NCI-H2081 (cell line): Measurements from ENCODE around the gene TASP1.
"Not testable (repeated sequence)": the region's sequence is repeated elsewhere in the genome, so short reads cannot be mapped to it uniquely, and the experiment has no call there.

ENCODE experiments used
- DNase-seq, 2 experiments: peaks; one replicate each; lab custom pipeline; 2025; lab: John Stamatoyannopoulos, UW

Gene TASP1, protein sequence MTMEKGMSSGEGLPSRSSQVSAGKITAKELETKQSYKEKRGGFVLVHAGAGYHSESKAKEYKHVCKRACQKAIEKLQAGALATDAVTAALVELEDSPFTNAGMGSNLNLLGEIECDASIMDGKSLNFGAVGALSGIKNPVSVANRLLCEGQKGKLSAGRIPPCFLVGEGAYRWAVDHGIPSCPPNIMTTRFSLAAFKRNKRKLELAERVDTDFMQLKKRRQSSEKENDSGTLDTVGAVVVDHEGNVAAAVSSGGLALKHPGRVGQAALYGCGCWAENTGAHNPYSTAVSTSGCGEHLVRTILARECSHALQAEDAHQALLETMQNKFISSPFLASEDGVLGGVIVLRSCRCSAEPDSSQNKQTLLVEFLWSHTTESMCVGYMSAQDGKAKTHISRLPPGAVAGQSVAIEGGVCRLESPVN

DNA sequence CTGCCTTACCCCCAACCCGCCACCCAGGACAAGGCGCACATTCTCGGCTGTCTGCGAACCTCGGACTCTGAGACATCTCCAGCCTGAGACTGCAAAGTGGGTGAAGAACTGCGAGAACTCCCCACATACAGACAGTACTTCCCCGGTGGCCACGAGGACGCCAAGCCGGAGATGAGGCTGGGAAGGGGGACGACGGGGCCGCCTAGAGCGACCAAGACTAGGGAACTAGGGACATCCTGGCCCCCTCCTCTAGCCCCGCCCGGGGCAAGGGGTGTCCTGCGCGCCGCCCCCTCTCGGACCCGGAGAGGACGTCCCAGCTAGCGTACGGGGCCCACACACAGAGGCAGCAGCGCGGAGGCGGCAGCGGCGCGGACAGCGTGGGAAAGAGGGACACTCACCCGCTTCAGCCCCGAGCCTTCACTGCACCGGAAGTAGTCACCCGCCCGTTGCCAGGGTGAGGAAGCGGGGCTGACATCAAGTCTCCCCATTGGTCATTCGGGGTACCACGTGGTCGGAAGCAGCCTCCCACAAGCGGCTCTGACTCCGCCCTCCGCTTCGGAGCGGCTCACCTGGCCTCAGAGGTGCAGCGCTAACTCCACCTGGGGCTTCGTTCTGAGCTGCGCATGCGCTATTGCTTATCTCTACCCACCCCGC is at the start of gene TASP1:
Gene TASP1, minus strand, starts transcription at position 437 of the 654 bp plus-strand sequence. CDS start 8,854 bp downstream, outside the sequence.
- DNase-seq: peak; percentile 99

DNA sequence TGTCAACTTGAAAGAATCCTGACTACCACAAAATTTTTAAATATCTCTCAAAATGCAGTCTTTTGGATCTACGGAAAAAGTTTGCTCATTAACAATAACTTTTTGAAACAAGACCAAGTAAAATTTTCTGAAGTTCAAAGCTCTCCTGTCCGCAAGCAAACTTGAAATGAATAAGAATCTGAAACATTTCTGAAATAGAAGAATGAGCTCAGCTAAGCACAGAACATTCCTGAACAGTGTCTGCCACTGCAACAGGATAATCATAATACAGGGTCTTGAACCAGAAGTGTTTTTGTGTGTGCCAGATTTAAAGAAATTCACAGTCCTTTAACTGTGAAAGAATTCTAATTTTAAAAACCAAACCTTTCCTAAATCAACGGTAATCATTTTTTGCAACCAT is 49.1 kb upstream of the TASP1 start:
- DNase-seq: no peak

DNA sequence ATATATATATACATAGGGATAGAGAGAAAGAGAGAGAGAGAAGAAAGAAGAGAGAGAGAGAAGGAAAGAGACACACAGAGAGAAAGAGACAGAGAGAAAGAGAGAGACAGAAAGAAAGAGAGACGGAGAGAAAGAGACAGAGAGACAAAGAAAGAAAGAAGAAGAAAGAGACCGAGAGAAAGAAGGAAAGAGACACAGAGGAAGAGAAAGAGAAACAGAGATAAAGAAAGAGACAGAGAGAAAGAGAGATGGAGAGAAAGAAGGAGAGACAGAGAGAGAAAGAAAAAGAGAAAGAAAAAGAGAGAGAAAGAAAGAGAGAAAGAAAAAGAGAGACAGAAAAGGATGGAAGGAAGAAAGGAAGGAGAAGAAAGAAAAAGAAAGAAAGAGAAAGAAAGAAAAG is 46.9 kb upstream of the TASP1 start:
- no peak for DNase-seq

DNA sequence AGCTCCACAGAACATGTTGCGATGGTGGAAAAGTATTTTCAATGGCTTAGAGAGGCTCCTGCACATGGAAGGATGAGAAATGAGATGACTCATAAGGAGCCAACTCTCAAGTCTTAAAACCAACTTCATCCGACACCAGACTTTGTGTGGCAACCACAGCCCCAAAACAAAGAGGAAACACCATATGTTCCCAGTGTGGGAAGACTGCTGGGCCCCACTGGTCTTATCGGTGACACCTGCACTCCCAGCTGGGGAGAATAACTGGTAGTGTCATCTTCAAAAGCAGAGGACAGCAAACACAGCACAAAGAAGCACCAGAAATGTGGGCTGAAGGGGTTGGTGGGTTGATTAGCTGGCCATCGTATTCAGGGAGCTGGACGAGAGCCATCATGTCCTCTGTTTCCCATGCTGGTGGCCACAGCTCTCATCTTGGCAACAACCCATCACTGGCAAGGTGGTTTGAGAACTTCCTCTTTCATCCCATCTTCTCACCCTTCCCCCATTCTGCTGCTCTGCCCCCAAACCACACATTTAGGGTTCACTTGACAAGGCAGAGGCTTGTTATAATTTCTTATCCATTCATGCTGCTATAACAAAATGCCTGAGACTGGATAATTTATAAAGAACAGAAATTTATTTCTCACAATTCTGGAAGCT is 46.0 kb upstream of the TASP1 start:
- no peak for DNase-seq

DNA sequence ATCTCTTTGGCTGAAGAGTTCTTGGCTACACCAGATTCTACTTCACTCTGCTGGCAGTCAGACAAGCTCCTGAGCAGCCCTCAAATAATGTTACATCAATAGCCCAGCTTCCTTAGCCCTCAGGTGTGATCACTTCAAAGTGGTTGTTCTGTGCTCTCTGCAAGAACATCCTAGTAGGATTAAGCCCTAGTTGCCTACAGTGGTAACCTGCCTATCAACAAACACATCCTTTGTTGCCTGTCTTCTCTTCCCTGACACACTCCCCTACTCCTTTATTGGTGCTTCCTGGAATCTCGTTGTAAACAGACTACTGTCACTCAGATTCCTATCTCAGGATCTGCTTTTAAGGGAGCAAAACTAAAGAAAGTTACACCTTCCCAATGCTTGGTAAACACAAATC is 45.1 kb upstream of the TASP1 start:
- DNase-seq: no peak

DNA sequence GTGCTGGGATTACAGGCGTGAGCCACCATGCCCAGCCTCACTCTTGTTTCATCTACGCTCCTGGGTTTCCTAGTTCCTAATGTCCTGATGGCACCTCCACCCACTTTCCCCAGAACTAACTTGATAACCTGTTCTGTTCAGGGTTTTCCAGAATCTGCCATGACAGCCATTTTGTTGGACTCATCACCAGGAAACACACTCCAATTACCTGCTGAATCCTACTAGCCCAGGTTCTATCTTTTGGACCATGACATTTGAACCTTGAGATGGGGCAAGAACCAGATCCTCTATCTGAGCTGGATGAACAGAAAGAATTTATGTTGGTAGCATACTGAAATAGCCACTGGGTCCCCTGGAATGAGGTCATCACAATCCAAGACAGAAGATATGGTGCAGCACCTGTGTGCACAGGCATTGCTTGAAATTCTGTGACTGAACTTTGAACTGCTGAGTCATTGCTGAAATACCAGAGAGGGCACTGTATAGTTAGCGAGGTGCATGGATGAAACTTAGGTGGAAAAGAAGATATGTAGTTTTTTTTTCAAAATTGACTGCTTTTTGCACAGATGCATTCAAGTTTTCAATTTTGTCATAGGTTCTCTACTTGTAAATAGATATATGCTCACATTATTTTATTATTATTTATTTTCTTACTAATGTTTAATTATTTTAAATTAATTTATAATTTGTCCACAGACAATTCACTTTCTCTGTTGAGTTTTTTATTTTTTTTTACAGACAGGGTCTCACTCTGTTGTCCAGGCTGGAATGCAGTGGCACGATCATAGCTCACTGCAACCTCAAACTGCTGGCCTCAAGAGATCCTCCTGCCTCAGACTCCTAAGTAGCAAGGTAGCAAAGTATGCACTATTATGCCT is 42.8 kb upstream of the TASP1 start:
- DNase-seq: no peak

DNA sequence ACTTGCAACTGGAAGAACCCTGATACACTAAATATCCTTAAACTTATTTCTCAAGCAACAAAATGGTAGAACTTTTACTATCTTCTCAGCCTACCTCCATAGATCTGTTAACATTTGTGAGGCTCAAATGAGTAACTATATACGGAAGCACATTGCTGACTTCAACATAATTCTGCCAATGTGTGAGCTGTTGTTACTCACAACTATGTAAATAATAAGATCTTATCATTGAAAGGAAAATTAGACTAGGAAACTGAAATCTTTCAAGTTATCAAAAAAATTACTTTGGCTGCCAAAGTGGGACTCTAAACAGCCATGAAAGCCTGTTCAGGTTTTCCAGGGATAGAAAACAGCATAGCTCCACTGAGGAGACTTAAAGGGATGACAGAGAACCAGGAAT is 40.2 kb upstream of the TASP1 start:
- DNase-seq: no peak

DNA sequence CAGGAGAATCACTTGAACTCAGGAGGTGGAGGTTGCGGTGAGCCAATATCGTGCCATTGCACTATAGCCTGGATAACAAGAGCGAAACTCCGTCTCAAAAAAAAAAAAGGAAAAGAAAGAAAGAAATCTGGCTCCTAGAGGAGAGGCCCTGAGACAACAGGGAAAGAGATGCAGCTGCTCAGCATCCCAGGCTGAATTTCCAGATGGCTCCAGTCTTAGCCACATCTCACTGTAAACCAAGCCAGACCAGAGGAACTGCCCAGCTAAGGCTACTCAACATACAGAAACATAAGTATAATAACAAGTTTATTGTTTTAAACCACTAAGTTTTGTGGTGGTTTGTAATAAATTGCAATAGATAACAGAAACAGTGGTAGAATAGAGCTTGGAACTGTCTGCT is 38.5 kb upstream of the TASP1 start:
- no peak for DNase-seq

DNA sequence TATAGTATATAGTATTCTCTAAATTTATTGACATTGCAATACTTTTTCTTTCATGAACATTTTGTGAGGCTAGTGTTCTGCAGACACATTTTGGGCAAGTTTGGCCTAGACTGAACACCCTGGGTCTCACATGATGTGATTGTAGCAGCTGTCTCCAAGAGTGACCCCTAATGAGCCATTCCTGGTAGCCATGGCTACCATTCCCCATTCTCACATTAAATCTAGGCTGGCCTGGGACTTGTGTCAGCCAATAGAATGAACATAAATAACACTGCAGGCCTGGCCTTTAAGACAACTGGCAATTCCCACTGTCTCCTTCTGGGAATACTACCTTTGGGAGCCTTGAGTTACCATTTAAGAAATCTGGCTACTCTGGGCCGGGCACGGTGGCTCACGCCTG is 38.0 kb upstream of the TASP1 start:
- DNase-seq: no peak

DNA sequence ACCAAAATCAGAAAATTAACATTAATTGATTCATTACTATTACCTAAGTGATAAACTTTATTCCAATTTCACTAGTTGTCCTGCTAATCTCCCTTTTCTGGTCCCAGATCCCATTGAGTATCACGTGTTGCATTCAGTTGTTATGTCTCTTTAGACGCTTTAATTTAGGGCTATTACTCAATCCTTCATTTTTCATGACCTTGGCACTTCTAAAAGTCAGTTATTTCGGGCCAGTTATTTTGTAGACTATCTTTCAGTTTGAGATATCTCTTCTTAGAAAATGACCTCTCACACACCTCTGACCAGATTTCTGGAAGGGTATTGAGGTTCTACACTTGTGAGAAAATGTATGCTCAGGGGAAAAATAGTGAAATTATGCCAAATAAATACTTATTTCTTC is 34.0 kb upstream of the TASP1 start:
- DNase-seq: no peak

DNA sequence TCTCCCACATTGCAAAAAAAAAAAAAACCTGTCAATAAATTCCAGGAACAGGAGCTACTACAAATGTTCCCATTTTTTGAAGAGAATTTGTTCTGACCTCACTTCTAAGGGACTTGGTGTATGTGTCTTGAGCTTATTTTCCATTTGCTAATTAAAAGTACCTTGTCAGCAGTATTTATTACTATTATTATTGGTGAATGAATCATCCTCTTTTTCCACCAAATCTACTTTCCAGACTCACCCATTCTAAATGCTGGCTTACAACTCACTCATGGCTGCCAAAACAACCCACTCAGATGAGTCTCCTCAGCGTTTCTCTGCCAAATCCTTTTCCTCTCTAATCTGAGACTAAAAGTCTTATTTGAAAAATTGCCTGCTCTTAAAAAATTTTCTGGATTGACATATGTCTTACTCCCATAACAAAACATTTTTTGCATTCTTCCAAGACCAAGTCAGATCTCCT is 33.2 kb upstream of the TASP1 start:
- DNase-seq: no peak

DNA sequence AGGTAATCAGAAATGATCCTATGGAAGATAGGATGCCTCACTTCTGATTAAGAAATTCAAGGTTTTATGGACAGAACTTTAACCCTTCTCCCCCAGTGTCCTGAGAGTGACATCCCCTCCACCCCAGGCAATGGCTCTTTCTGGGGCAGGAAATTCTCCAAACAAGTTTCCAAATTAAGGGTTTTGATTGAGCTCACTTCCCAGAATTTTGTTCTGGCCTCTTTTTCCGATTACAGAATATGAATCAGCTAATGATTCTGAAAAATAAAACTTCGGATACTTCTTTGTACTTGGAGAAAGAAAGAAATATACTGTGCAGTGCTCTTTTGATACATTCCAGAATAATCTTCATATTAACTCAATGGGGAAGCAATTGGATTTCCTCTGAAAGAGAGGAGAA is 32.8 kb upstream of the TASP1 start:
- DNase-seq: no peak

DNA sequence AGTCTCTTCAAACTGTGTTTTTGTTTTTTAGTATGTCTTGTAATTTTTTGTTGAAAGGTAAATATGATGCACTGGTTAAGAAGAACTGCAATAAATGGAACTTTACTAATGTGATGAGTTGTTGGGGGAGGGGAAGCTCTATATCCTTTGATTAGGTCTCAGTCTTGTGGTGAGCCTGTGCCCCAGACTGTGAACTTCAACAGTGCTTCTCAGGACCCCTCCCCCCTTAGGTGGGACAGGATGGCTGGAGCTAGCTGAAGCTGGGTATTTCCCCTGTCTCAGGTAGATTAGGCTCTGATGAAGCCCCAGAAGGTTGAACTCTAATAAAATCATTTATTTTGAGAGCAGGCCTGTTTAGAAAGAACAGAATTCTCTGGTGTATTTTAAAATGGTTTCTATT is 31.4 kb upstream of the TASP1 start:
- DNase-seq: no peak

DNA sequence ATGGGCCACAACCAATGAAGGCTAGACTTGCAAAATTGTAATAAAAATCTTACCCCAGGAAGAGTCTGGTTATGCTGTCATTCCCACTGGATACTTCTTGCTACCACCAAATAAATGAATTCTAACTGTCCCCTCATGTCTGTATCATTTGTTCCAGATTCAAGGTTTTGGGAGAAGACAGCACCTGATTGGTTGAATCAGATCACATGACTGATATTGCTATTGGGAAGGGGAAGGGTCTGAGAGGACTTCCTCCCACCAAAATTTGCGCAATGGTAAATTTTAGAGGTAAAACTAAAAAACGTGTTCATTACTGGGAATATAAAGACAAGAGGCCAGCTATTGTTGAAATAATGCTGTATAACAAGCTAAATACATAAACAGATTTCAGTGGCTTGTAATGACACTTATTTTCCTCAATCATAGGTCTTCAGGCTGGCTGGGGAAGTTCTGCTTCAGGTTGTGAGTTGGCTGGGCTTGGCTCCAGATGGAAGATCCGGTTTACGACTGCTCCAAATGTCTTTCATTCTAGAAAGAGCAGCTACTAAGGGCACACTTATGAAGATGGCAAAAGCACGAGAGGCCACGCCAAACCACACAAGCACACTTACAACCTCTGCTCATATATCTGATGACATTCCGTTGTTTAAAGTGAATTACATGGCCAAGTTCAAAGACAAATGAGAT is 27.1 kb upstream of the TASP1 start:
- DNase-seq: no peak

DNA sequence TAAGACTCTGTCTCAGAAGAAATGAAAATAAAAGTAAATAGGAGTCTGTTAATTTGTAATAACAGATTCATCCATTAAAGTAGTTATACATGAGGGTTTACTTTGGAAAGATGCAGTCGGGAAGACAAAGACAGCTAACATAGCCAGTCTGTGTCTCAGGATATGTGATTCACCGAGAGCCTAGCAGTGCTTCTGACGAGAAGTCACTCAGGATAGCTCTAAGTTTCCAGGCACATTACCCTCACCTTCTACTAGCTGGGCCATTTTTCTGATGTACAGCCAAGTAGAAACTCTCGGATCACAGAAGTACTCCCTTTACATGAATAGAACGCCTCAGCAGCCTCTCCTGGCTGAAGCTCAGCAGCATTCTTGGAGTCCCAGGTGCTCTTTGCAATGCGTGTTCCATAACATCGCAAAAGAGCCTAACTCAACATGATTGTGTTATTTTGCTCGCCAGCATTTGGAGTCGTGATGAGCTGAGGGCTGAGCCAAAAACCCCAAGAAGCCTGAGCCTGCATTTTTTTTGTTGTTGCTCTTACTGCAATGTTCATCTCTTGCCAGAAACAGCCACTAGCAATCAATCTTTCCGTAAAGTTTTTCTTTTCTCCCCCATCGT is 22.4 kb upstream of the TASP1 start:
- DNase-seq: no peak

DNA sequence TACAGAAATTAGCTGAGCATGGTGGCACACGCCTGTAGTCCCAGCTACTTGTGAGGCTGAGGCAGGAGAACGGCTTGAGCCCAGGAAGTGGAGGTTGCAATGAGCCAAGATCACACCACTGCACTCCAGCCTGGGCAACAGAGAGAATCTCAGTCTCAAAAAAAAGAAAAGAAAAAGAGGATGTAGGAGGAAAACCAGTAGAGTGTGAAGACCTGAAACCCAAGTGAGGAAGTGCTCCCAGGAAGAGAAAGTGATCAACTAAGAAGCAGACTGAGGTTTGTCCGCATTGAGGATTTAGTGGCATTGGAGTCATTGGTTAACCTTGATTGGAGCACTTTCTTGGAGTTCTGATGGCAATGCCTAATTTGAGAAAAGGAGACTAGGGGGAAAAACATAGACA is 20.6 kb upstream of the TASP1 start:
- DNase-seq: no peak

DNA sequence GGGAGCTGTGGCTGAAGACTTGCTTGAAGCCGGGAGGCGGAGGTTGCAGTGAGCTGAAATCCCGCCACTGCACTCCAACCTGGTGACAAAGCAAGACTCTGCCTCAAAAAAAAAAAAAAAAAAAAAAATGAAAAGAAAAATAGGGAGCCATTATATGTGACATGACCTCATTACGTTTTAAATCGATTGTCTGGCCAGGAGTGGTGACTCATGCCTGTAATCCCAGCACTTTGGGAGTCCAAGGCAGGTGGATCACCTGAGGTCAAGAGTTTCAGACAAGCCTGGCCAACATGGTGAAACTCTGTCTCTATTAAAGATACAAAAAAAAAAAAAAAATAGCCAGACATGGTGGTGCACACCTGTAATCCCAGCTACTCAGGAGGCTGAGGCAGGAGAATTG is 19.3 kb upstream of the TASP1 start:
- DNase-seq: not testable (repeated sequence)

DNA sequence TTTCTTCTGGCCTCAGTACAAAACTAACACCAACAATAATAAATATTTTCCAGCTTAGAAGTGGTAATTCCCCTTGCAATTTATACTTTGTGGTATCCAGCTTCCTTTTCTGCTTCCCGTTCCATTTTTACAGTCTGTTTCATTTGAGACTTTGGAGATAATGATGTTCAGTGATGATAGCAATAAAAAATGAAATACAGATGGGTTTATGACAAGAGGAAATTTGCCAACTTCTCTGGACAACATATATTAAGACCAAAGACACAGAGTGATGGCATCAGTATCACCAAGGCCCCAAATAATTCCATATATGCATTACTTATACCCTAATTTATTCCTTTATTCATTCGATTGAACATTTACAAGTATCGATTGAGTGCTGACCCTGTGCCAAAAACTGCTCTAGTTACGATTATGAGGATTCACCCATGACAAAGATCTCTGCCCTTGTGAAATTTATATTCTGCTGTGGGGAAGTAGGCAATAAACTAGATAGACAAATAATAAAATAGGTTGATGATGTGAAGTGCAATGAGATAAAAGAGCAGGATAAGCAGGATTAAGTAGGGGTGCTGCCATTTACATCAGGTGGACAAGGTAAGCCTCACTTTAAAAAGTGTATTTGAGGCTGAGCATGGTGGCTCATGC is 18.1 kb upstream of the TASP1 start:
- DNase-seq: no peak

DNA sequence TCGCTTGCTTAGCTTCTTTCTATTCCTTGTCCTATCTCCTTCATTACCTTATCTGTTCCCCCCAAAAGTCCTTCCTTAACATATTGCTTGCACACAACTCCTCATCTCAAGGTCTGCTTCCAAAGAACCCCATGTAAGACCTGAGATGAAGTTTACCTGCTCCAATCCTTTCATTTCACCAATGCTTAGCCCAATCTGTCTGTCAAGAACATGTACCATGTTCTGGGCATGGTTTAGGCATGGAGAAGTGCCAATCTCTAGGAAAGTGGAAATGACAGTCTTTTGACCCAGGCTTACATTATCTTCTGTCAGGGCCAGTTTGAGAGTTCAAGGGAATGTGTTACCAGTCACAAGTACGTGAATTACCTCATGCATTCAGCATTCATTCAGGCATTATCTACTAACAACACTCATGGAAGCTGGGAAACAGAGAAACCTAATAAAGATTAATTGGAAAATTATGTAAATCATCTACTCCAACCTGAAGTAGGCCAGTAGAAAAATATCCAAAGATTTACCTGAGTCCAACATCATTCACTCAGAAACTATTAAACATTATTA is 15.8 kb upstream of the TASP1 start:
- DNase-seq: no peak

DNA sequence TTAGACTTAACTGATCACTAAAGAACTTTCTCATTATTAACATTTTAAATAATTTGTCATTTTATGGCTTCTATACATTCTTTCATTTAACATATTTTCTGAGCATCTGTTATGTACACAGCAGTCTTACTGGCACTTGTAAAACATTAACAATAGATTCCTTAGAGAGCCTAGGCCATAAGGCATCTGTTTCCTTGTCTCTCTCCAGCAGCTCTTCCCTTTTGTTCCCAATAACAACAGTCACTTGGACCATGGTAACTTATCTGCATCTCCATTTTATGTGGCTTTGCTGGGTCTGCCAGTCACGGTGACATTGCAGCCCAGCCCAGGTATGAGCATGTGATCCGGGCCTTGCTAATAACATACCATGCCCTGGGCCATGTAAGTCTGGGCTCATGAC is 11.7 kb upstream of the TASP1 start:
- DNase-seq: no peak
